GM18499 (cell line): ENCODE data around the gene C14orf93.

ENCODE experiments used
- ATAC-seq: cut with Tn5 transposase; IDR thresholded peaks from one replicate; pipeline ENCODE4 v1.9.1; 2021; ENCODE audit warnings: moderate number of reproducible peaks; ENCODE audit not compliant: insufficient read depth, unreplicated experiment

Gene C14orf93

GRCh38 chr14:22996768-22997654 is 12.9 kb downstream of the C14orf93 start:
- ATAC-seq = no peak

- ATAC-seq = no peak
Measured at GRCh38 chr14:22995889-22996625, 13.9 kb downstream of the C14orf93 start.

GRCh38 chr14:22994762-22995275 is 15.1 kb downstream of the C14orf93 start:
- ATAC-seq = no peak

GRCh38 chr14:22993517-22993916 is 16.4 kb downstream of the C14orf93 start:
- no peak for ATAC-seq

- ATAC-seq = no peak
Measured at GRCh38 chr14:22991852-22992251, 18.1 kb downstream of the C14orf93 start.

- no peak for ATAC-seq
Measured at GRCh38 chr14:22987291-22987690, 22.7 kb downstream of the C14orf93 start.

- no peak for ATAC-seq
Measured at GRCh38 chr14:22986508-22987054, 23.4 kb downstream of the C14orf93 start.

GRCh38 chr14:22985894-22986507 is 23.9 kb downstream of the C14orf93 start:
- ATAC-seq = no peak

GRCh38 chr14:22984959-22985658 is 24.8 kb downstream of the C14orf93 start:
- ATAC-seq = no peak

- ATAC-seq = no peak
Measured at GRCh38 chr14:22982477-22983245, 27.3 kb downstream of the C14orf93 start, which contains the start of gene AJUBA. Gene AJUBA, minus strand, starts transcription at chr14:22982551. Its CDS starts 285 bp downstream, at chr14:22982266.

- ATAC-seq = no peak
Measured at GRCh38 chr14:22981876-22982476, 28.0 kb downstream of the C14orf93 start.

- ATAC-seq = no peak
Measured at GRCh38 chr14:22981090-22981875, 28.7 kb downstream of the C14orf93 start.

GRCh38 chr14:22980672-22981089 is 29.3 kb downstream of the C14orf93 start:
- ATAC-seq = no peak

GRCh38 chr14:22979748-22980392 is 30.1 kb downstream of the C14orf93 start:
- no peak for ATAC-seq

- ATAC-seq = no peak
Measured at GRCh38 chr14:22978981-22979671, 30.8 kb downstream of the C14orf93 start.

- ATAC-seq = no peak
Measured at GRCh38 chr14:22978487-22978837, 31.5 kb downstream of the C14orf93 start.
